GM19468 (cell line): ENCODE data around the gene ZDHHC4.
"Not testable (repeated sequence)": the region's sequence is repeated elsewhere in the genome, so short reads cannot be mapped to it uniquely, and the experiment has no call there.

Source experiments
- ATAC-seq: cut with Tn5 transposase; IDR thresholded peaks from one replicate; pipeline ENCODE4 v1.9.1; 2021; ENCODE audit warnings: mild to moderate bottlenecking, moderate library complexity, moderate number of reproducible peaks; ENCODE audit not compliant: unreplicated experiment; ENCODE audit errors: extremely low read depth

Gene ZDHHC4

GRCh38 chr7:6558837-6559236 is 18.4 kb upstream of the ZDHHC4 start:
- ATAC-seq, result no peak

- ATAC-seq, result no peak
Observed at GRCh38 chr7:6559896-6560295, 17.4 kb upstream of the ZDHHC4 start.

DNA sequence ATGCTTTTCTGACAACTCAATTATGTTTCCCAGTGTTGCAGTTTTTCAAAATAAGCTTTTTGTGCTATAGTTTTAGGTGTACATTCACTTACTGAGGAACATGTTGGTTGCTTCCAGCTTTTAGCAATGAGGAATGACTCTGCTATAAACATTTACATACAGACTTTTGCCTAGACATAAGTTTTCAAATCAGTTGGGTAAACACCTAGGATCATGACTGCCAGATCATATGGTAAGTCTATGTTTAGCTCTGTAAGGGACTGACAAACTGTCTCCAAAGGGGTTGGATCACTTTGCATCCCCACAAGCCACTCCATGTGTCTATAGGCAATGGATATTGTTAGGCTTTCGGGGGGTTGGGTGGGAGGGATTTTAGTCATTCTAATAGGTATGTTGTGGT is 15.1 kb upstream of the ZDHHC4 start:
- ATAC-seq, result no peak

GRCh38 chr7:6563936-6564770 is 13.1 kb upstream of the ZDHHC4 start:
- ATAC-seq, result no peak

- ATAC-seq, result no peak
Observed at GRCh38 chr7:6565655-6566054, 11.6 kb upstream of the ZDHHC4 start.

- ATAC-seq, result no peak
Observed at GRCh38 chr7:6567886-6568285, 9.4 kb upstream of the ZDHHC4 start.

GRCh38 chr7:6571160-6571779 is 6.0 kb upstream of the ZDHHC4 start:
- no peak for ATAC-seq

DNA sequence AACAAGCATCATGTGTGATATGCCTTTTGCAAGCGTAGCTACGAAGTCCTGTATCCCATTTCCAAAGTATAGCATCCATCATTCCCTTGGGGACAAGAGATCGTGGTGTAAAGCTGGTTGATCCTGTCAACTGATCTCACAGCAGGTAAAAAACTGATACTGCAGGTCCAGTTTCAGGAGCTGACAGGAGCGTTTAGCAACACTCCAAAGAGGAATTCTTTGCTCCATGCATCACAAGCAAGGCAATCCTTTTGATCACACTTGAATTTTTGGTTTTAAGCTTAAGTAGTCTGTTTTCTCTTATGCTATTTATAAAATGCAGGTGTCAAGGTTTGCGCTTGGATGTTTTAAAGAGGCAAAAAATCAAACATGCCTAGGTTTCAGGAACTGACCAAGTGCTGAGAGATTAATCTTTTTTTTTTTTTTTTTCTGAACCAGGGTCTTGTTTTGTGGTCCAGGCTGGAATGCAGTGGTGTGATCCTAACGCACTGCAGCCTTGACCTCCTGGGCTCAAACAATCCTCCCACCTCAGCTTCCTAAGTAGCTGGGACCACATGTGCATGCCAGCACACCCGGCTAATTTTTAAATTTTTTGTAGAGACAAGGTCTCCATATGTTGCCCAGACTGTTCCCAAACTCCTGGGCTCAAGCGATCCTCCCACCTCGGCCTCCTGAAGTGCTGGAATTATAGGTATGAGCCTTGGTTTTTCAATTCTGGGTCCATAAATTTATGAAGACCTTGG is 1.8 kb upstream of the ZDHHC4 start:
- ATAC-seq, result no peak

- no peak for ATAC-seq
Observed at GRCh38 chr7:6576024-6576866, 1.0 kb upstream of the ZDHHC4 start.

DNA sequence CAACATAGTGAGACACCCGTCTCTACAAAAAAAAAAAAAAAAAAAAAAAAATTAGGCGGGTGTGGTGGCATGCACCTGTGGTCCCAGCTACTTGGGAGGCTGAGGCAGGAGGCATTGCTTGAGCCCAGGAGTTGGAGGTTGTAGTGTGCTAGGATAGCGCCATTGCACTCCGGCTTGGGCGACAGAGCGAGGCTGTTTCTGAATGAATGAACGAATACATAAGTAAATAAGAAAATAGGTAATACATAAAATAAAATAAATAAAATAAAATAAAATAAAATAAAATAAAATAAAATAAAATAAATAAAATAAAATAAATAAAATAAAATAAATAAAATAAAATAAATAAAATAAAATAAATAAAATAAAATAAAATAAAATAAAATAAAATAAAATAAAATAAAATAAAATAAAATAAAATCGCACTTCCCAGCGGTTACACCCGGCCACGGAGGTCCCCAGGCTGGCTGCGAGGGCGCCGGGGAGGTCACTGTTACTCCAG is 336 bp upstream of the ZDHHC4 start:
- ATAC-seq, result not testable (repeated sequence)

DNA sequence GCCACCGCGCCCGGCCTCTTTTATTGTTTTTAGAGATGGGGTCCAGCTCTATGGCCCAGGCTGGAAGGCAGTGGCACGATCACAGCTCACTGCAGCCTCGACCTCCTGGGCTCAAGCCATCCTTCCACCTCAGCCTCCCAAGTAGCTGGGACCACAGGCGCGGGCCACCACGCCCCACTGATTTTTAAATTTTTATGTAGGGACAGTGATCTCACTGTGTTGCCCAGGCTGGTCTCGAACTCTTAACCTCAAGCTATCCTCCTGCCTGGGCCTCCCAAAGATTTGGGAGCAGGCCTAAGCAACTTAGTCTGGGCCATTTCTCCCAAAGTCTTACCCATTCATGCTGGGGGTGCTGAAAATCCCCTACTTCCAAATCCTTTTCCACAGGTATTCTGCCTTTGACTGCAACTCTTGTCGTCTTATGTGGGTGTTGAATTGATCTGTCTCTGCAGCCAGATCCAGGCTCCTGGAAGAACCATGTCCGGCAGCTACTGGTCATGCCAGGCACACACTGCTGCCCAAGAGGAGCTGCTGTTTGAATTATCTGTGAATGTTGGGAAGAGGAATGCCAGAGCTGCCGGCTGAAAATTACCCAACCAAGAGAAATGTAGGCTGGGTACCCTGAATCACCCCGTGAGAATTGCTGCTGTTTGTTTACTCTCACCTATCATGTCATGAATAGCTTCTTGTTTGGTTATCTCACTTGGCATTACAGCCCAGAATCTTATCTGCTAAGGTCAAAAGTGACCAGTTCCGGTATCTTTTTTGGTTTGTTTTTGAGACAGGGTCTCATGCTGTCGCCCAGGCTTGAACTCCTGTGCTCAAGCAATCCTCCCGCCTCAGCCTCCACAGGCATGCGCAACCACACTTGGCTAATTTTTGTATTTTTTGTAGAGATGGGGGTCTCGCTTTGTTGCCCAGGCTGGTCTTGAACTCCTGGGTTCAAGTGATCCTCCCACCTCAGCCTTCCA is 1.1 kb downstream of the ZDHHC4 start:
- ATAC-seq, result no peak

DNA sequence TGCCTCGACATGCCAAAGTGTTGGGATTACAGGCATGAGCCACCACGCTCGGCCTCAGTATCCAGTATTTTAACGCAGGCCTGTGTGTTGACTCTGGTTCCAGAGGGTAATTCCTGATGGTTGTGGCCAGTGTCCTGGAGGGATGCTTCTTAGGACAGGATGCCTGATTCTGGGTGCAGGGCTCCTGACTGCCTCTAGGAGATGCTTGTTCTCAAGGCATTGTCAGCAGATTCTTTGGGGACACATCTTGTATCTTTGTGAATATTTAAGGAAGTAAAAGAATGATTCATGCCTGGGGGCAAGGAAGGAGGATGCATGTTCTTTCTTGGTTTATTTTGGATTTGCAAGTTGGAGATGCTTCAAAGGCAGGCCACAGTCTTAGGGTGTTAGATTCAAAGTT is 2.2 kb downstream of the ZDHHC4 start:
- no peak for ATAC-seq

DNA sequence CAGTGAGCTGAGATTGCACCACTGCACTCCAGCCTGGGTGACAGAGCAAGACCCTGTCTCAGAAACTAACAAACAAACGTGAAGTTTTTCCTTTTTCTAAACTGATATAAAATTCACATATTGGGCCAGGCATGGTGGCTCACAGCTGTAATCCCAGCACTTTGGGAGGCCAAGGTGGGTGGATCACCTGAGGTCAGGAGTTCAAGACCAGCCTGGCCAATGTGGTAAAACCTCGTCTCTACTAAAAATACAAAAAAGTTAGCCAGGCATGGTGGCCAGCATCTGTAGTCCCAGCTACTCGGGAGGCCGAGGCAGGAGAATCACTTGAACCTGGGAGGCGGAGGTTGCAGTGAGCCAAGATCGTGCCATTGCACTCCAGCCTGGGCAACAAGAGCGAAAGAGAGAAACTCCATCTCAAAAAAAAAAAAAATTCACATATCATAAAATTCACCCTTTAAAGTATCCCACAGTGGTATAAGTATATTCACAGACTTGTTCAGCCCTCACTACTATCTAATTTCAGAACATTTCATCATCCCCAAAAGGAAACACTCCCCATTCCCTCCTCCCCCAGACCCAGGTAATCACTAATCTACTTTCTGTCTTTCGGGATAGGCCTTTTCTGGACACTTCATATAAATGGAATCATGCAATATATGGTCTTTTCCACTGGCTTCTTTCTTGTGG is 8.6 kb downstream of the ZDHHC4 start:
- ATAC-seq, result not testable (repeated sequence)

DNA sequence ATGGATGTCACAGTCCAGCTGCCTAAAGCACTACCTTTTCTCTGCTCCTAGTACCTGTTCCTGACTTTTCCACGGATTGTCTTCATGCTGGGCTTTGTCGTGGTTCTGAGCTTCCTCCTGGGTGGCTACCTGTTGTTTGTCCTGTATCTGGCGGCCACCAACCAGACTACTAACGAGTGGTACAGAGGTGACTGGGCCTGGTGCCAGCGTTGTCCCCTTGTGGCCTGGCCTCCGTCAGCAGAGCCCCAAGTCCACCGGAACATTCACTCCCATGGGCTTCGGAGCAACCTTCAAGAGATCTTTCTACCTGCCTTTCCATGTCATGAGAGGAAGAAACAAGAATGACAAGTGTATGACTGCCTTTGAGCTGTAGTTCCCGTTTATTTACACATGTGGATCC is 11.3 kb downstream of the ZDHHC4 start:
- no peak for ATAC-seq

- no peak for ATAC-seq
Observed at GRCh38 chr7:6589151-6589828, 12.0 kb downstream of the ZDHHC4 start.

DNA sequence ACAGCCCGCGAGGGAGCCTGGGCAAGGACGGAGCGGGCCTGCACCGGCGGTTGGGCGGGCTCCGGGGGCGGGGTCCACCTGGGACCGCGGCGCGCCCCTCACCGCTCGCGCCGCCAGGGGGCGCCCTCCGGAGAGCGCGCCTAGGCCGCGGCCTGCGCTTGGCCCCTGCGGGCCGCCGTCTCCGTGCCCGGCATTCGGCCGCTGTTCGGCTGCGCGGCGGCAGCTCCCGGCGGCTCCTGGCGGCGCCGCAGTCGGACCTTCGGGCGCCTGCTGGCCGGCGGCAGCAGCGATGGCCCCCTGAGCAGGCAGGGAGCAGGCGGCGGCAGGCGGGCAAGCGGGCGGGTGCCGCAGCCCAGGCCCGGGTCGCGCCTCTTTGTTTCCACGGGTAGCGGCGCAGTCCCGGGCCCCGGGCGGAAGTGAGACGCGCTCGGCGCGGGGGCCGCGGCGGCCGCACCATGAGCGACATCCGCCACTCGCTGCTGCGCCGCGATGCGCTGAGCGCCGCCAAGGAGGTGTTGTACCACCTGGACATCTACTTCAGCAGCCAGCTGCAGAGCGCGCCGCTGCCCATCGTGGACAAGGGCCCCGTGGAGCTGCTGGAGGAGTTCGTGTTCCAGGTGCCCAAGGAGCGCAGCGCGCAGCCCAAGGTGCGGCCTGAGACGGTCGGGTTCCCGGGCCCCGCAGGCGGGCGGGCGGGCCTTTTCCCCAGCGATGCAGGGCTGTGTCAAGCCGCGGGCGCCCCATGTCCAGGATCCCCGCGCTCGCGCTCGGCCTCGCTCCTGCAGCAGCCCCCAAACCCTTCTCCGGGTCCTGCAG is 12.8 kb downstream of the ZDHHC4 start, which contains the start of gene INTS15:
TSS of gene INTS15 (plus strand) at position 193 of the 816 bp plus-strand sequence. CDS start at position 456, 263 bp downstream.
- ATAC-seq, result peak; percentile 78

- no peak for ATAC-seq
Observed at GRCh38 chr7:6590645-6591110, 13.4 kb downstream of the ZDHHC4 start.
